Keratinocyte (primary cell): Measurements from ENCODE around the gene NT5DC1. TPM values are rescaled to one million over a fixed set of nuclear protein-coding genes. Genes with fewer than 3 reads are reported as not detected.

Experiments
- DNase-seq: peaks from one replicate; pipeline ENCODE4 v3.0.0-alpha.2; 2011; ENCODE audit warnings: low read depth, missing footprints, low spot score
- FAIRE-seq: peaks from 2 replicates; lab custom pipeline; 2011; peaks lifted over from hg19 to GRCh38; lab: Jason Lieb, UNC
- H2AFZ ChIP-seq: 2 replicates; pipeline ENCODE4 v1.6.0; 2012; ENCODE audit warnings: low read length, control low read depth, inconsistent platforms; ENCODE audit not compliant: control insufficient read depth
- H3K27ac ChIP-seq: 2 replicates; pipeline ENCODE4 v1.5.1; 2011; ENCODE audit warnings: low read length; ENCODE audit not compliant: control insufficient read depth, insufficient read depth
- H3K27me3 ChIP-seq: 3 replicates; pipeline ENCODE4 v1.6.0; 2011; ENCODE audit warnings: low read length; ENCODE audit not compliant: control insufficient read depth, insufficient read depth; ENCODE audit errors: extremely low read depth
- H3K36me3 ChIP-seq, 2 experiments: 2 replicates in 1 of 2; 3 replicates in 1 of 2; pipeline ENCODE4 v1.5.1; 2011; ENCODE audit warnings: low read length in 2 of 2, mild to moderate bottlenecking in 1 of 2; ENCODE audit not compliant: control insufficient read depth in 2 of 2, insufficient read depth in 2 of 2; ENCODE audit errors: extremely low read depth in 1 of 2
- H3K4me1 ChIP-seq: 3 replicates; pipeline ENCODE4 v1.5.1; 2011; ENCODE audit warnings: low read length; ENCODE audit not compliant: control insufficient read depth, insufficient read depth; ENCODE audit errors: extremely low read depth
- H3K4me2 ChIP-seq: 3 replicates; pipeline ENCODE4 v1.6.0; 2011; ENCODE audit warnings: low read depth, low read length; ENCODE audit not compliant: control insufficient read depth, insufficient read depth; ENCODE audit errors: extremely low read depth
- H3K4me3 ChIP-seq, 3 experiments: fragments of 200-600 bp in 1 of 3; sonication (generic) in 1 of 3; 2 replicates in 2 of 3; 3 replicates in 1 of 3; pipeline ENCODE4 v1.5.1; 2011 to 2016; ENCODE audit warnings: low read length in 3 of 3, mild to moderate bottlenecking in 3 of 3, control low read depth in 2 of 3, inconsistent platforms in 1 of 3, low read depth in 1 of 3, mixed read lengths in 1 of 3, mixed run types in 1 of 3, moderate library complexity in 1 of 3; ENCODE audit not compliant: control insufficient read depth in 2 of 3, insufficient read depth in 2 of 3; ENCODE audit errors: extremely low read depth in 1 of 3
- H3K79me2 ChIP-seq: 2 replicates; pipeline ENCODE4 v1.6.0; 2012; ENCODE audit warnings: low read length; ENCODE audit not compliant: control insufficient read depth, insufficient read depth
- H3K9ac ChIP-seq: 3 replicates; pipeline ENCODE4 v1.6.0; 2011; ENCODE audit warnings: low read length; ENCODE audit not compliant: control insufficient read depth, insufficient read depth; ENCODE audit errors: extremely low read depth
- H3K9me1 ChIP-seq: 3 replicates; pipeline ENCODE4 v1.6.0; 2011; ENCODE audit warnings: low read length; ENCODE audit not compliant: control insufficient read depth, insufficient read depth; ENCODE audit errors: extremely low read depth
- H3K9me3 ChIP-seq: 2 replicates; pipeline ENCODE4 v1.5.1; 2012; ENCODE audit warnings: low read depth, low read length; ENCODE audit not compliant: control insufficient read depth
- H4K20me1 ChIP-seq: 3 replicates; pipeline ENCODE4 v1.6.0; 2011; ENCODE audit warnings: low read length; ENCODE audit not compliant: control insufficient read depth, insufficient read depth; ENCODE audit errors: extremely low read depth
- CTCF ChIP-seq, 3 experiments: IDR thresholded peaks in 1 of 3; conservative IDR thresholded peaks in 1 of 3; optimal IDR thresholded peaks in 1 of 3; 2 replicates in 2 of 3; 3 replicates in 1 of 3; pipeline versions ENCODE3 to v1.5.1; 2011; ENCODE audit warnings: low read length in 3 of 3, mild to moderate bottlenecking in 3 of 3, moderate library complexity in 2 of 3, control low read depth in 1 of 3, inconsistent platforms in 1 of 3; ENCODE audit not compliant: insufficient read depth in 2 of 3; ENCODE audit errors: extremely low read depth in 1 of 3
- EZH2 ChIP-seq: IDR thresholded peaks from one replicate; pipeline ENCODE4 v1.6.1; 2012; ENCODE audit warnings: inconsistent platforms, mild to moderate bottlenecking, low read length, moderate library complexity
- dilution Hi-C: fragments of 300-500 bp; cut with MboI; formaldehyde crosslinking; loops from one replicate; pipeline ENCODE4 v1.7.0; 2020; ENCODE audit warnings: low sequenced_read_pairs; ENCODE audit not compliant: extremely low pct_ligation_motif_present
- polyA plus RNA-seq, 5 experiments: library from polyadenylated mRNA; depleted of rRNA in 3 of 5; stranded (reverse) in 3 of 5; stranded (forward) in 1 of 5; unstranded in 1 of 5; fragments of >200 nt; gene quantifications; 1 replicate in 1 of 5; 2 replicates in 3 of 5; 3 replicates in 1 of 5; pipeline versions ENCODE4 v1.2.1 to v1.2.3, GENCODE V29; 2011 to 2012; ENCODE audit warnings: missing spikeins in 2 of 5, low read depth in 1 of 5, low replicate concordance in 1 of 5

NT5DC1 gene
- polyA plus RNA-seq, 1 donor (not counting 4 experiments of a cell fraction or from before 2014, with no cell fraction given) = 31.2 TPM

DNA sequence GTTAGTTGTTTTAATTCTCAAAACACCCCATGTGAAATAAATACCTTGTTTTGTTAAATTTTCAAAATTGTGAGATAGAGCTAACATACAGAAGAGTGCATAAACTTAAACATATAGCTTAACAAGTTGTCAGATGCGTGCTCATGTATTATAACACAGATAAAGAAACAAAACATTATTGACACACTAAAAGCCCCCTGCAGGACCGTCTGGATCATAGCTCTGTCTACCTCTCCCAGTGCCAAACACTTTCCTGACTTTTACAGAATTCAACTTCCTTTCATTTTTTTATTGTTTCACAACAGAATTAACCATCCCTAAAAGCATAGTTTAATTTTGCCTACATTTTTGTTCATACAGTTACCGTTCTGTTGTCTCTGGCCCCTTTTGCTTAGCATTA, 22.1 kb upstream of the NT5DC1 start:
- DNase-seq (no peak), FAIRE-seq (no peak)
- H3K27ac ChIP-seq = no peak overlapping the region
- no peak overlapping the region for H3K4me3 ChIP-seq
- no peak overlapping the region for H2AFZ ChIP-seq
- H3K9me3 ChIP-seq = no peaks in the 10 kb centered on the region
- no peaks in the 10 kb centered on the region for H3K79me2 ChIP-seq
- dilution Hi-C loops = no loop called here
- no peaks in the 10 kb centered on the region for H3K27me3 ChIP-seq
- peaks cover 15% of the 10 kb centered on the region for H3K4me1 ChIP-seq
- no peak overlapping the region for H3K4me2 ChIP-seq
- H3K9me1 ChIP-seq = peaks cover 2% of the 10 kb centered on the region
- H3K36me3 ChIP-seq = no peaks in the 10 kb centered on the region
- no peaks in the 10 kb centered on the region for H4K20me1 ChIP-seq
- no peak overlapping the region for H3K9ac ChIP-seq
- TF ChIP-seq EZH2 = no peak
- no peak for TF ChIP-seq CTCF (optimal IDR thresholded peaks at IDR 0.05 in 1 of 3, IDR thresholded peaks at IDR 0.05 in 1 of 3, conservative IDR thresholded peaks at IDR 0.05 in 1 of 3; ENCODE audit: extremely low read depth in 1 of 3, insufficient read depth in 2 of 3, low read length in 3 of 3)

- no peak for FAIRE-seq
- dilution Hi-C loops = no loop called here
These were observed 21.7 kb upstream of the NT5DC1 start for GRCh38 chr6:116078945-116079344.

More at GRCh38 chr6:116078945-116079344, 21.7 kb upstream of the NT5DC1 start:
- H3K79me2 ChIP-seq = no peaks in the 10 kb centered on the region
- H3K9me3 ChIP-seq = no peaks in the 10 kb centered on the region
- H3K27ac ChIP-seq = no peak overlapping the region
- no peaks in the 10 kb centered on the region for H3K36me3 ChIP-seq
- H3K27me3 ChIP-seq = no peaks in the 10 kb centered on the region
- no peaks in the 10 kb centered on the region for H4K20me1 ChIP-seq
- no peak overlapping the region for H3K4me2 ChIP-seq
- no peak overlapping the region for H2AFZ ChIP-seq
- H3K9ac ChIP-seq = no peak overlapping the region
- H3K4me3 ChIP-seq = no peak overlapping the region
- TF ChIP-seq EZH2 = no peak
- no peak for TF ChIP-seq CTCF (optimal IDR thresholded peaks at IDR 0.05 in 1 of 3, IDR thresholded peaks at IDR 0.05 in 1 of 3, conservative IDR thresholded peaks at IDR 0.05 in 1 of 3; ENCODE audit: extremely low read depth in 1 of 3, insufficient read depth in 2 of 3, low read length in 3 of 3)
- no peaks in the 10 kb centered on the region for H3K9me1 ChIP-seq
- no peak for DNase-seq
- peaks cover 11% of the 10 kb centered on the region for H3K4me1 ChIP-seq
